Cardiac septum (tissue), 1 donor: ENCODE data around the gene GRIK4. TPM values are rescaled to one million over a fixed set of nuclear protein-coding genes. Genes with fewer than 3 reads are reported as not detected.

Source experiments
- DNase-seq: peaks from one replicate; pipeline ENCODE4 v3.0.0-alpha.2; 2020; ENCODE audit warnings: low spot score
- intact Hi-C: fragments of 100-400 bp; cut with DNase I; formaldehyde crosslinking; loops from one replicate; pipeline ENCODE4 v1.14.0; 2022
- total RNA-seq: library from RNA; stranded (reverse); fragmentation: NEBNext Ultra II Directional; extraction: Animal tissue kit (Norgen Biotek cat#: 25700); gene quantifications from one replicate; pipeline ENCODE4 v1.2.1, GENCODE V29; 2021
- donor health status: DM: no; HTN: no; CAD: no.

GRIK4 gene
- total RNA-seq, 1 donor from 2014 or later = 0.40 TPM

- intact Hi-C loops = no loop called here
- no peak for DNase-seq
Observed at GRCh38 chr11:120708511-120709183, 197.1 kb downstream of the GRIK4 start.

DNA sequence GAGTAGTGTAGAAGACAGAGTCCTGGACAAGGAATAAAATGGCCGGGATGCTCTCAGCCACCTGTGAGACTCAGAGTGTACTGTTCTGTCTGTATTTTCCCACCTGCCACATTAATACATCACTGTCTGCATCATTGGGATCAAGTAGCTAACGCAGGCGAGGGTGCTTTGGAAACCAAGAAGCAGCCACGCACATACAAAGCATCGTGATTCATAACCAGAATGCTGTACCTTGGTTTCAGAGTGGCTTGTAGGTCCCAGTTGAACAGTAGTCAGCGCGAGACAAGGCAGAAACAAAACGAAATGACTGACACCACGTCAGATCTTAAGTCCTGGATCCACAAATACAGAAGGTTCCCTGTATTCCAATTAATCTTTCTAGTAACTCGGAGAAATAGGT is 198.3 kb downstream of the GRIK4 start:
- DNase-seq = no peak
- intact Hi-C loops = no loop called here

DNA sequence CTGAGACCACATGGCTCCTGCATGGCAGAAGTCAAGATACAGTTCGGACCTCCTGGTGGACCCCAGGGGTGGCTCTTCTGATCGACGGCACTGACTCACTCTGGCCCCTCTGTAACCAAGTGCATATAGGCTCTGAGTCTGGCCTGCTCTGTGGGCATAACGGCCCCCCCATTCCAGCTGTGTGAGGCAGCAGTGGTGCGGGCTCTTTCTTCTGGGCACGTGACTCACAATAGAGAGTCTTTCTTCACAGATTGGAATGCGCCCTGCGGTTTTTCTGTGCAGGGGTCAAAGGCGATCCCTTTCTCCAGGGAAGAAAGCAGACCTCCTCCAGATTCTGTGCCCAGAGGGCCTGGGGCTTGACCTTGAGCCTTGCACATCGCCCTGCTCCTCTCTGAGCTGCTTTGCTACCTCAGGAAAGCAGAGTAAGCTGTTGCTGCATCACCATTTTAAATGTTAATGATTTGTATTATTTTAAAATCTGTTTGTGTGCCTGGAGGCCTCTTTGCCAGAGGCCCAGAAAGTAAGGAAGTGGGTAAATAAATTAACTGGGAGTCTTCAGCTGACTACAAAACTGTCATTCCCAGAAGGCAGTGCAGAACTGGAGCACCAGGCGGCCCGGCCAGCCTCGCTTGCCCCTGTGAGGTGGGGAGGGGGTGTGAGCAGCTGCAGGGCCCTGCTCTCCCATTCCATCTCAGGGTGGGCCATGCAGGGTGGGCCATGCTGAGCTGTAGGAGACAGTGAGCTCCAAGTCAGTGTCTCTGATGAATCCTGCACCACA is 199.0 kb downstream of the GRIK4 start:
- no peak for DNase-seq
- intact Hi-C loops = no loop called here

DNA sequence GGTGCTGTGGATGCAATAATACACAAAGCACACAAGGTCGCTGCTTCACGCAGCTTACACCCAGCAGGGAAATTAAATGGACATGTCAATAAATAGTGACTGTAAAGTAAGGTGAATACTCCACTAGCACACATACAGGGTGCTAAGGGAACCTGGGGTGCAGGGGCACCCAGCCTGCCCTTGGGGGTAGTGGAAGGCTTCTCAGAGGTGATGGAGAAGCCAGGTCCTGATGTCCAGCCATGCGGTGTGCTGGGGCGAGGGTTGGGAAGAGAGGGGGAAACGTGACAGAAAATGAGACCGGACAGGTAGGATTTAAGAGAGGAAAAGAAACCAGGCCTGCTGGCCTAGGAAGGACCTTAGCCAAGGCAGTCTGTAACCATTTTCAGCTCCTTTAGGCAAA is 200.5 kb downstream of the GRIK4 start:
- intact Hi-C loops = no loop called here

DNA sequence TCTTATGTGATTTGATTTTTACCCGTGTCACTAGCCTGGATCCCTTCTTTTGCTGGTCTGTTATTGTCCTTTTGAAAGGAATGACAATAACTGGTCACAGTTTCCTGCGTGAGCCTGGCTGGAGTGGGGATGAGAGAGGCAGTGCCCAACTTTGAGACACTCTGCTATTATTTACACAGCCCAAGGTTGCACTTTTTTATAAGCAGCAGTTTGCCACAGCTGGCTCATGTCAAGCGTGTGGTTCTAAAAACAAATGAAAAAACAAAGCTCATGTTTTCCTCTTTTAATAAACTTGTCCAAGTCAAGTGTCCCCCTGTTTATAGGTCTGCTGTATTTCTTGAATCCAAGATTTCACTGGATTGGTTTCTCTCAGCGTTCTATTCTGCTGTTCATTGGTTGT is 201.3 kb downstream of the GRIK4 start:
- no peak for DNase-seq
- intact Hi-C loops = no loop called here

More for the DNA sequence above, 200.5 kb downstream of the GRIK4 start:
- DNase-seq = no peak

DNA sequence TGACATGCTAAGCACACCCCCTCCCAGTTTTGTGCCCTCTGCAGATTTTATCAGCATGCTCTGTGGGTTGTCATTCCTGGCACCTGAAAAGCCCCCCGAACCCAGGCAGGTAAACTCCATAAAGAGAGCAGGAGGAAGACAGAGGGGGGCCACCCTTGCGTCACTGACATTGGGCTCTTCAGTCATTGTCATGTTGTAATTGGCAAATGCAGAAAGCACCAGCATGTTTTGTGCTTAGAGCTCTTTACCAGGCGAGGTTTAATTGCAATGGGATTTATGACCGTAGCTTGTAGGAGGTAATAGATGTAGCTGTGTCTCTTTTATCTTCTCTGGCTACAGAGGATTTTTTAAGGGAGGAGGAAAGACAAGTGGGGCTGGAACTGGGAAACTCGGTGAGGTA is 201.7 kb downstream of the GRIK4 start:
- intact Hi-C loops = no loop called here
- no peak for DNase-seq

DNA sequence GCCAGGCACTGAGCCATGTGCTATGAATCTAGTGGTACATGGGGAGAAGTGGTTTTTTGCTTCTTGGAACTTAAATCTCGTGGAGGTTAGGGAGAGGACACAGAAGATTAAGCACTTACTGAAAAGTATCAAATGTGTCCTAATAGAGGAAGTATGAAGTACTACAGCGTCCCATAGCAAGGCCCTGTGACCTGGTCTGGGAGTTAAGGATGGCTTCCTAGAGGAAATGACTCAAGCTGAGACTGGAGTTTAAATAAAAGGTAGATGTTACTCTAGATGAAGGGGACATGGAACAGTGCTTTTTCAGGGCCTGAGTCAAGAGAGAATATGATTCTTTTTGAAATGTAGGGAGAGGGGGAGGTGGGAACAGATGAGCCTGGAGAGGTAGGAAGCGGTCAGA is 202.9 kb downstream of the GRIK4 start:
- DNase-seq = no peak
- intact Hi-C loops = no loop called here

GRCh38 chr11:120715239-120715638 is 203.7 kb downstream of the GRIK4 start:
- no peak for DNase-seq
- intact Hi-C loops = no loop called here

- intact Hi-C loops = no loop called here
- DNase-seq = no peak
Observed at GRCh38 chr11:120717042-120717441, 205.5 kb downstream of the GRIK4 start.

DNA sequence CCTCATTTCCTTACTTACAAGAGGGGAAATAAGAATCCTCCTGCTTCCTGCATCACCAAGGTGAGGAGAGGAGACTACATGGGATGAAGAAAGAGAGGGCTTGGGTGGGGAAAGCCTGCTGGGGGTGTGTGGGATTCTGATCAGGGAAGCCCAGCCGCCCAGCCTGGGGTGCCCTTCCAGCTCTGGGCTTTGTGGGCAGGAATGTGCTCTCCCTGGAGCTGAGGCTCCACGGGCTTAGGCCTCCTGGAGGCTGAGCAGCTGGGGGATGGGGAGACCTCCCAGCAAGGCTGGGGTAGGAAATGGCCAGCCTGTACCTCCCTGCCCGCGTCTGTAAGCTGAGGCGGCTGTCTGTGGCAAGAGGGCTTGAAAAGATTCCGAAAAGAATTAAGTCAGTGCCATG is 206.1 kb downstream of the GRIK4 start:
- DNase-seq = no peak
- intact Hi-C loops = no loop called here

GRCh38 chr11:120718171-120718570 is 206.6 kb downstream of the GRIK4 start:
- no peak for DNase-seq
- intact Hi-C loops = no loop called here

- no peak for DNase-seq
- intact Hi-C loops = no loop called here
Observed at GRCh38 chr11:120719348-120719747, 207.8 kb downstream of the GRIK4 start.

DNA sequence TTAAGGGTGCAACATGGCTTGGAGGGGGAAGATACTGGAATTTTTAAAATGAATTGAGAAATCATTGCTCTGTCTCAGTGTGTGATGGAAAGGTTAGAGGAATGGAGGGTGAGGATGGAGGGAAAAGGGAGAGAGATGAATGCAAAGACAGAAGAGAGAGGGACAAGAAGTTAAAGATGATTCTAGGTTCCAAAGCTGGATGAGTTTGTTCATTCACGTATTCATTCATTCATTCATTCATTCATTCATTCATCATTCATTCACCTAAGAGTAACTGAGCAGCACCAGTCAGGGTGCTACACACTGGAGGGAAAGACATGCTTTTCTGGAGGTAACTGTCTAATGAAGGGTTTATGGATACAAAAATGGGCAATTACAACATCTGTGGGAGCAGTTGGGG is 209.2 kb downstream of the GRIK4 start:
- intact Hi-C loops = no loop called here
- no peak for DNase-seq

GRCh38 chr11:120722524-120722923 is 211.0 kb downstream of the GRIK4 start:
- intact Hi-C loops = no loop called here

DNA sequence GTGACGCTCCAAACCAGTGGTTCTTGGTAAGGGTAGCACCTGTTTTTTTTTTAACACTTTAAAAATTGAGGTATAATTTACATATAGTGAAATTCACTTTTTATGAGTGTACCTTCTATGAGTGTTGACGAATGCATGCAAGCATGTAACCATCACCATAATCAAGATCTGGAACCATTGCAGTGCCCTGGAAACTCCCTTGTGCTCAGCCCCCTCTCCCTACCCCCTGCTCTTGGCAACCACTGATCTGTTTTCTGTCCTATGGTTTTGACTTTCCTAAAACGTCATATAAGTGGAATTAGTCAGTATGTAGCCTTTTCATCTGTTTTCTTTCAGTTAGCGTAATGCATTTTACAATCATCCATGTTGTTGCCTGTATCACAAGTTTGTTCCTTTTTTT is 212.2 kb downstream of the GRIK4 start:
- intact Hi-C loops = no loop called here
- no peak for DNase-seq

More at GRCh38 chr11:120722524-120722923, 211.0 kb downstream of the GRIK4 start:
- no peak for DNase-seq

- intact Hi-C loops = no loop called here
- no peak for DNase-seq
Observed at GRCh38 chr11:120727752-120728151, 216.2 kb downstream of the GRIK4 start.

DNA sequence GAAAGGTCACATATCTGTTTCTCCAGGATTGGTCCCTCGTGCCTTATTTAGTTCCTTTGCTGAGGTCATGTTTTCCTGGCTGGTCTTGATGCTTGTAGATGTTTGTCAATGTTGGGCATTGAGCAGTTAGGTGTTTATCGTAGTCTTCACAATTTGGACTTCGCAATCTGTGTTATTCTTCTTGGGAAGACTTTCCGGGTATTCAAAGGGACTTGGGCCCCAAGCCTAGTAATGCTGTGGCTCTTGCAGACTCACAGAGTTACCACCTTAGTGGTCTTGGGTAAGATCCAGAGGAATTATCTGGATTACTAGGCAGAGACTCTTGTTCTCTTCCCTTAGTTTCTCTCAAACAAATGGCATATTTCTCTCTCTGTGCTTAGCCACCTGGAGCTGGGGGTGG is 223.5 kb downstream of the GRIK4 start:
- intact Hi-C loops = no loop called here
- DNase-seq = no peak

- no peak for DNase-seq
- intact Hi-C loops = no loop called here
Observed at GRCh38 chr11:120738516-120739046, 227.0 kb downstream of the GRIK4 start.

DNA sequence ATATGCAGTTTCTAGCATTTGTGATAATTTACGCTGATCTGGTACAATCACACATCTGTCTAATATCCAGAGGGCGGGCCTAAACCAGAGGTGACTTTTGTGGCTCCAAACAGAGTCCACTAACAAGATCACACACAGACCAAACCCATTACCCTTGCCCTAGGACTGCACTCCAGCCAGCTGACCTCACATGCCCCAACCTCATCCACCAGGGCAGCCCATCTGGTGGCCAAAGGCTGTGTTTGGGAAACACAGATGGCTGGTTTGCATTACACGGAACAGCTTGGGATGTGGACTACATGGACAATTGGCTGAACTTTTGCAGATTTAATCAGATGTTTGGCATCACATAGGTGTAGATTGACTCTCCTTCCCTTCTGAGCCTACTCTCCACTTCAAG is 228.2 kb downstream of the GRIK4 start:
- DNase-seq = no peak
- intact Hi-C loops = no loop called here

- DNase-seq = no peak
- intact Hi-C loops = no loop called here
Observed at GRCh38 chr11:120740380-120740779, 228.8 kb downstream of the GRIK4 start.
